ENCODE measurements around the gene TMEM63A. TPM values are rescaled to one million over a fixed set of nuclear protein-coding genes. Genes with fewer than 3 reads are reported as not detected.

TMEM63A gene
- total RNA-seq, 2 donors from 2014 or later: 16.0 to 19.0 TPM

GRCh38 chr1:225880222-225880588 lies 2.0 kb downstream of the TMEM63A start:
- Histone ChIP-seq H3K4me1 (peaks cover 0 to 51% of the 10 kb centered on the region in 2 donors), H3K27me3 (no peaks in the 10 kb centered on the region), H3K27ac (peak overlapping the region; percentile 85 to 92), H3K9me3 (no peaks in the 10 kb centered on the region), H3K4me3 (no peak overlapping the region), H3K36me3 (peaks cover 6% of the 10 kb centered on the region)
- no peak for DNase-seq (ENCODE audit: low spot score)
- no peak for TF ChIP-seq CTCF (IDR thresholded peaks at IDR 0.05)

GRCh38 chr1:225879521-225880221 lies 2.5 kb downstream of the TMEM63A start:
- TF ChIP-seq CTCF (IDR thresholded peaks at IDR 0.05): no peak
- Histone ChIP-seq H3K36me3 (peaks cover 11% of the 10 kb centered on the region), H3K4me1 (peaks cover 0 to 51% of the 10 kb centered on the region in 2 donors), H3K27ac (peak overlapping the region; percentile 85 to 92), H3K9me3 (no peaks in the 10 kb centered on the region), H3K27me3 (no peaks in the 10 kb centered on the region), H3K4me3 (no peak overlapping the region)
- no peak for DNase-seq (ENCODE audit: low spot score)

GRCh38 chr1:225878282-225878681 lies 3.9 kb downstream of the TMEM63A start:
- Histone ChIP-seq H3K4me3 (no peak overlapping the region), H3K9me3 (no peaks in the 10 kb centered on the region), H3K4me1 (peaks cover 0 to 51% of the 10 kb centered on the region in 2 donors), H3K27ac (peak overlapping the region; percentile 68 to 85), H3K27me3 (no peaks in the 10 kb centered on the region), H3K36me3 (peaks cover 24% of the 10 kb centered on the region)
- TF ChIP-seq CTCF (IDR thresholded peaks at IDR 0.05): no peak
- no peak for DNase-seq (ENCODE audit: low spot score)

GRCh38 chr1:225877580-225877979 lies 4.6 kb downstream of the TMEM63A start:
- no peak overlapping the region for H3K4me3 ChIP-seq
- peaks cover 0 to 51% of the 10 kb centered on the region in 2 donors for H3K4me1 ChIP-seq
- H3K36me3 ChIP-seq: peaks cover 28% of the 10 kb centered on the region
- DNase-seq (ENCODE audit: low spot score): peak; percentile 67
- H3K27me3 ChIP-seq: no peaks in the 10 kb centered on the region
- no peaks in the 10 kb centered on the region for H3K9me3 ChIP-seq
- peak overlapping the region; percentile 68 to 85 for H3K27ac ChIP-seq
- peak; percentile 42 to 59 for TF ChIP-seq CTCF (IDR thresholded peaks at IDR 0.05)

GRCh38 chr1:225876900-225877510 lies 5.2 kb downstream of the TMEM63A start:
- H3K9me3 ChIP-seq: no peaks in the 10 kb centered on the region
- peaks cover 0 to 51% of the 10 kb centered on the region in 2 donors for H3K4me1 ChIP-seq
- TF ChIP-seq CTCF (IDR thresholded peaks at IDR 0.05): no peak
- H3K36me3 ChIP-seq: peaks cover 31% of the 10 kb centered on the region
- H3K4me3 ChIP-seq: no peak overlapping the region
- H3K27ac ChIP-seq: peak overlapping the region; percentile 68 to 85
- DNase-seq (ENCODE audit: low spot score): no peak
- no peaks in the 10 kb centered on the region for H3K27me3 ChIP-seq
